ENCODE results near the gene GLIS2.

The GLIS2 gene

DNA sequence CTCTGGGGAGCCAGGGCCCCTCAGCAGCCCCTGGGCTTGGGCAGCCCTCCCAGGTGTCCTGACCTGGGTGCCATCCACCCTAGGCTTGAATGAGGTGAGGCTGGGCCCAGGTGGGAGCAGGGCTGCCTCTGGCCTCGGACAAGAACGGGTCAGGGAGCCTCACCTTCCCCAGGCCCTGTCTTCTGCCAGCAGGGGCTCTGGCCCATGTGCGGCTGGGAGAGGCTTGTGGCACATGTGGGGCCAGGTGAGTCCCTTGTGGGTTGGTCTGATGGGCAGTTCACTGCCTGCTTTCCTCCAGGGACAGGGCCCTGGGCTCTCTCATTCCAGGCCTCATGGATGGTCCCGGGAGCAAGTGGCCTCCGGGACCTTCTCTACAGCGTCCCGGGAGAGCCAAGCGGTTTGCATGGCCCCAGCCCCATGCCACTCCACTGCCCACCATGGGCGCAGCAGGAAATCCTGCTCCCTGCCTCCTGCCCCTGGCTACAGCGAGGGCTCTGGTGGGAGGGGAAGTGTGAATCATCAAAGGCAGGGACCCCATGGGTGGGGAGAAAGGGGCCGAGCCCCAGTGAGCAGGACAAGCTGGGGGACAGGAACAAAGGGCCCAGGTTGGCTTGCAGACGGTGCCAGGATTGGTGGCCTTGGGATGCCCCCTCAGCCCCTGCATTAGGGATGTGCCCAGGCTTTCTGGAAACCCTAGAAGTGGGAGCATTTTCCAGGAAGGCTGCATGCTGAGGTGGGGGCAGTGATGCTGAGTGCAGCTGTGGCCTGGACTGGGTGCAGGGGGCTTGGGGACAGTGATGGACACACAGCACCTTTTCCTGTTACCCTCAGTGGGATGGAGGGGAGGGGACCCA, 68.0 kb downstream of the GLIS2 start:
- DNase-seq (ENCODE audit: low spot score), result no peak

DNA sequence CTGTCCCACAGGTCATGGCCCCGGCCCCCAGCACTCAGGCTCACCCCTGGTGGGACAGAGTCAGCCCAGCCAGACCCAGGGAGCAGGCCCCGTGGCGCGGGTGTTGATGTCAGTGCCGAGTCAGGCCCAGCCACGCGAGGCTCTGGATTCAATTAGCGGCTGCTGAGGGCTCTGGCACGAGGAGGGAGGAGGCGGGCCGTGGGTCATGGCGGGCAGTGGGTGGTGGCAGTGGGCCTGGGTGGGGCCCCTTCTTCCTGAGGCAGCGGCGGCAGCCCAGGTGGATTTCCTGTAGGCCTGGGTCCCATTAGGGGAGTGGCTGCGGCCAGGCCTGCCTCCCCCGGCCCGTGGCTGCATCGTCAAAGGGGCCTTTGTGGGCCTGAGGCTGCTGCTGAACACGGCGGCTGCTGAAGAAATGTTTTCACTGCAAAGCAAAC, 68.7 kb downstream of the GLIS2 start:
- DNase-seq (ENCODE audit: low spot score), result no peak

DNA sequence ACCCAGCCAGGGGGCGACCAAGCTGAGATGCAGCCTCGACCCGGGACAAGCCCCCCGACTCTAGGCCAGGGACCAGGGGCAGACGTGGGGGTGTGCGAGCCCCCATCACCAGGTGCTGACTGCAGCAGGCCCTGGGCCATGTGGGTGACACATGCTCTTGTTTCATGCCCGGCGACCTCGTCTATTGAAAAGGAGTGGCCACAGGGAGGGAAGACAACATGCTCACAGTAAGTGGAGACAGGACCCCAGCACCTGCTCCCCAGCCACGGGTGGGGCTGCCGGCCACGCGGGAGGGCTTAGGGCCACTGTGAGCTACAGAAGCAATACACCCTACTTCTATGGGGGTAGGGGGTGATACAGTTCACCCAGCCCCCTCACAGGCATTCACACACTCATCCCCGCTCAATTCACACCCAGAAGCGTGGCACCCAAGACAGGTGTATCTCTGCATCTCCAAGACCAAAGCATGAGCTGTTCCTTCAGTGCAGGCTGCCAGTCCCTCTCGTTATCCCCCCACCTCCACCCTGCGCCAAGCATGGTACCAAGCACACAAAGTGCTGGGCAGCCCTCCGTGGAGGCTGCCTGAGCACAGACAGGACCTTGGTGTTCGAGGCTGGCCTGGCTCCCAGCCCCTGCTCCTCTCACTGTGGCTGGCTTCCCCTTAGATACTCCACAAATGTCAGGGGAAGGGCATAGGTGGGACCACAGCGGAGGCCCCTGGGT, 69.4 kb downstream of the GLIS2 start:
- no peak for DNase-seq (ENCODE audit: low spot score)

DNA sequence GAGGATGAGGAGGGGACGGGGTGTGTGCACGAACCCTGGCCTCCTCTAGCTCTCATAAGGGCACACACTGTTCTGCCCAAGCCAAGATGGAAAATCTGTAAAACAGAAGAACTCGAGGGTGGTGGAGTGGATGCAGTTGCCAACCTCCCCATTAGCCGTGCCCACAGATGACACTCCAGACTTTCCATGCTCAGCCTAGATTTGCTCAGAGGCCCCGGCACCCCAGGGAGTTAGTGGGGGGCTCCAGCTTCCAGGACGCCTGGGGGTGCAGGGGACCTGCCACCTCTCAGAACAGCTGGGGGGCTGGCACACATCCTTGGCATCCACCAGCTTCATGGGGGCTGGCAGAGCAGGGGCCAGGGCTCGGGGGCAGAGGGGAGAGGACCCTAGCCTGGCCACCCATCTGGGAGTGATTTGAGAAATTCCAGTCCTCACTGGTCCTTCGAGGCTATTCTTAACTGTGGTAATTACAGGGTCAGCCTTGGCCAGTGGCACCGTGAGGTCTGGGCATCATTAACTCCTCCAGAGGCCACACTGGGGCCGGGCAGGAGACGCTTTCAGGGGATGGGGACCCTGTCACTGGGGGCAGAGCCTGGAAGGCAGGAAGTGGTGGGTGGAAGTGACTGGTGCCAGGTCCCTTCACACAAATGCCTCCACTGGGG, 70.1 kb downstream of the GLIS2 start:
- DNase-seq (ENCODE audit: low spot score), result no peak

DNA sequence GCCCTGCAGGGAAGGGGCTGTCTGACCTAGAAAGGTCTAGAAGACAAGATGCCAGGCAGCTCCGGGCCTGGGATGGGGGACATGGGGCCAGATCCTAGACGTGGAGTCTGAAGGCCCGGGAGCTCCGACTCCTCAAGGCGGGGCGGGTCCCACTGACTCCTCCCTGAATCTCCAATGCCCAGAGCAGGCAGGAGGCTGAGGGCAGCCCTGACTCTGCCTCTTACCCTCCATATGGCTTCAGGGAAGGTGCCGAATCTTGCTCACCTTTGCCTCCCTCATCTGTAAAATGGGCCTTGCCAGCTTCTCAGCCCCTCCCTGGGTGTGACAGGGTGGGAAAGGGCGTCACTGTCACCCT, 70.6 kb downstream of the GLIS2 start:
- no peak for DNase-seq (ENCODE audit: low spot score)

DNA sequence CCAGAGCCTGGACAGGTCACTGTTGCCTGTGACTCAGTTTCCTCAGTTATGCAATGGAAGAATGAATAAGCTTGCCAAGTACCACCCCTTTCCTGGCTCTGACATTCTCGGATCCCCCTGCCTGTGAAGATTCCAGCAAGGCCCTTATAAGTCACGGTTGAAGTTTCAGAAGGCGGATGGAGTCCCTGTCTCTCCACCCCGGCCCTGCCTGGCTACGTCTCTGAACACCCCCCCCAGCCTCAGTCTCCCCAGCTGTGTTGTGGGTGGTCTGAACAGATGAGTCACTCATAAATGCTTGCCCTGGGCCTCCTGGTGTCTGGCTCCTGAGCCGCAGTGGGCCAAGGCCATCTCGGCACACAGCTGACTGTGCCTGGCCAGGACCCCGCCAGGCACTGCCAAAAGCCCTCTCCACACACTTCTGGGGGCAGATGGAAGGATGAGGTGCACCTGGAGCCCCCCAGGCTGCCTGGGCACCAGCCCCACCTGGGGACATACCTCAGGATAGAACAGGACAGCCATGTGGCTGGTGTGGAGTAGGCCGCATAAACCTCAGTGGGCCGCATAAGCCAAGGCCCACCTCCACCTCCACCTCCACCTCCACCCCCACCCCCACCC, 71.2 kb downstream of the GLIS2 start:
- no peak for DNase-seq (ENCODE audit: low spot score)

DNA sequence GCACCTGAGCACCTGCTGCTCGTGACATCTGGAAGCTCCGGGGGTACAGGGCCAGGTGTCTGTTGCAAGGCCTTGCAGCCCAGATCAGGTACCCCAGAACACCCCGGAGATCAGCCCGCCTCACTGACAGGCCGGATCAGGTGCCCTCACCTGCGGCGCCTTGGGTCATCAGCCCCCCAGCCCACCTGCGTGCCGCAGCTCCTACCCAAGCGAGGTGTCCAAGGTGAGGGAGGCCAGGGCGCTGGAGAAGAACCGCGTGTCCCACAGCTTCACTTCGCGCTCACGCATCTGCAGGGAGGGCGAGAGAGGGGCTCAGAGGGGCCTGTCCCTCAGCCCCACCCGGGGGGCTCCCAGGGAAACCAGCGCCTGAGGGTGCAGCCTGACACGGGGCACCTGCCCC, 71.9 kb downstream of the GLIS2 start:
- no peak for DNase-seq (ENCODE audit: low spot score)

DNA sequence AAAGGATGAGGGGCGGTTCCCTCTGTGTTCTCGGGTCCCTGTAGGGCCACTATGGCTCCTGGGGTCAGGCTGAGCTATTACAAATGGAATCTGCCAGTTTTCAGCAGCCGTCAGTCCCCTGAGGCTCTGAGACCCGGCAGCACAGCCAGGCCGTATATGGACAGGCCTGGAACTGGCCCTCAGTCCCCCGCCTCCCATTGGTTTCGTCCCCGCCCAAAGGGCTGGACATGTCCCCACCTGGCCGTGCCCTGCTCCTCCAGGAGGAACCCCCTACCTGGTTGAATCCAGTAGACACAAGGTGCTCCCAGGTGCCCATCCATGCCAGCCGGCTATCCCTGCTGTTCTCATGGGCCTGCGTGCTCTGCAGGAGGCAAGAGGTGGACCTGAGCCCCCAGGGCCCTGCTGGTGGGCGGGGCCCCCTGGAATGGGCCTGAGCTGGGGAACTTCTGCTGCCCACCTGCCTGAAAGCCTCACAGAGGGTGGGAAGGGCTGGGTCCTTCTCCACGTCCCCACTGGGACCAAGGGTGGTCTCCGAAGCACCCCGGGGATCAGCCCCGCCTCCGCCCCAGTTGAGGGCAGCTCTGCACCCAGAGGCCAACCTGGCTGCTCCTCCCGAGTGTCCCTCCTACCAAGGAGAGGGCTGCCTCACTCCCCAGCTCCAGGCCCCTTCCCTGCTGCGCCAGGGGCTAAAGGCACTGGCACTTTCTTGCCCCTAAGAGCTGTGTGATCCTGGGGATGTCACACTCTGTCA, 72.6 kb downstream of the GLIS2 start:
- DNase-seq (ENCODE audit: low spot score), result no peak

Measured in germinal center (tissue), 1 donor.